Testis (tissue), 2 donors: ENCODE measurements around the gene HNRNPF.

Source experiments
- POLR2A ChIP-seq: fragments of 450-650 bp; IDR thresholded peaks from one replicate; pipeline ENCODE4 v1.6.1; 2017; ENCODE audit warnings: antibody characterized with exemption, mild to moderate bottlenecking, moderate library complexity
- TF ChIP-seq, protein P1 (sequence below), 3 experiments: fragments of 450-650 bp in 2 of 3; fragments of 200-600 bp in 1 of 3; sonication (generic) in 1 of 3; IDR thresholded peaks; one replicate each; pipeline ENCODE4 v1.5.1; 2016 to 2019; ENCODE audit warnings: antibody characterized with exemption in 3 of 3, mild to moderate bottlenecking in 2 of 3, moderate library complexity in 1 of 3

DNA sequence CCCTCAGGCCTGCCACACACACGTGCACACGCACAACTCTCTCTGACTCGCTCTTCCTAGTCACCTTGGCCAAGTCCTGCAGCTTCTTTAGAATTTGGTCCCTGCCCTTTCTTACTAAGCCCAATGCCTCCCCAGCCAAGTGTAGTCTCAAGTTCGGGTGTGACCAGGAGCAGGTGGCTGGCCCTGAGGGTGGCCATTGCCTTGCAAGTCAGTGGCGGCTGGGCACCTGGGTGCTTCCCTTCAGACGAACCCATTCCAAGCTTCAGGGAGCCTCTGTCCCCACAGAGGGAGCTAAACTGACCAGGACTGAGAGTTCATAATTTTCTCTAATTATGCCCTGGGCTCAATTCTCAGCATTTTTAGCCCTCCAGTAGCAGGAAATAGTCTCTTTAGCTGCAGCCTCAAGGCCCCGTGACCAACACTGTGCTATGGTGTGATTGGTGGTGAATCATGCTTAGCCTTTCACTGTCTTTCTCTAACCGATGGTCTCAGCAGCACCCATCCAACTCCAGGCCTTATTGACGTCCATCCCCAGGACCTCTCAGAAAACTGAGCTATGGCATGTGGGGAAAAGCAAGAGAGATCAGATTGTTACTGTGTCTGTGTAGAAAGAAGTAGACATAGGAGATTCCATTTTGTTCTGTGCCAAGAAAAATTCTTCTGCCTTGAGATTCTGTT lies 72.2 kb downstream of the HNRNPF start:
- TF ChIP-seq, protein P1, sequence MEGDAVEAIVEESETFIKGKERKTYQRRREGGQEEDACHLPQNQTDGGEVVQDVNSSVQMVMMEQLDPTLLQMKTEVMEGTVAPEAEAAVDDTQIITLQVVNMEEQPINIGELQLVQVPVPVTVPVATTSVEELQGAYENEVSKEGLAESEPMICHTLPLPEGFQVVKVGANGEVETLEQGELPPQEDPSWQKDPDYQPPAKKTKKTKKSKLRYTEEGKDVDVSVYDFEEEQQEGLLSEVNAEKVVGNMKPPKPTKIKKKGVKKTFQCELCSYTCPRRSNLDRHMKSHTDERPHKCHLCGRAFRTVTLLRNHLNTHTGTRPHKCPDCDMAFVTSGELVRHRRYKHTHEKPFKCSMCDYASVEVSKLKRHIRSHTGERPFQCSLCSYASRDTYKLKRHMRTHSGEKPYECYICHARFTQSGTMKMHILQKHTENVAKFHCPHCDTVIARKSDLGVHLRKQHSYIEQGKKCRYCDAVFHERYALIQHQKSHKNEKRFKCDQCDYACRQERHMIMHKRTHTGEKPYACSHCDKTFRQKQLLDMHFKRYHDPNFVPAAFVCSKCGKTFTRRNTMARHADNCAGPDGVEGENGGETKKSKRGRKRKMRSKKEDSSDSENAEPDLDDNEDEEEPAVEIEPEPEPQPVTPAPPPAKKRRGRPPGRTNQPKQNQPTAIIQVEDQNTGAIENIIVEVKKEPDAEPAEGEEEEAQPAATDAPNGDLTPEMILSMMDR (IDR thresholded peaks at IDR 0.05), result no peak
- no peak for TF ChIP-seq POLR2A
